K562 (cell line): Measurements from ENCODE around the gene RDH16. TPM values are rescaled to one million over a fixed set of nuclear protein-coding genes. Genes with fewer than 3 reads are reported as not detected.

Experiments
- BHLHE40 ChIP-seq: IDR thresholded peaks from 2 replicates; pipeline ENCODE4 v1.6.1; 2011; ENCODE audit warnings: low read length, improper control_type of control experiment
- BRD4 ChIP-seq: fragments of 200-600 bp; sonication (generic); IDR thresholded peaks from 2 replicates; pipeline ENCODE4 v1.6.1; 2017; ENCODE audit warnings: inconsistent platforms
- EGR1 ChIP-seq: fragments of 450-650 bp; conservative IDR thresholded peaks from 2 replicates; pipeline ENCODE4 v1.6.1; 2017; ENCODE audit warnings: mild to moderate bottlenecking
- HSF4 ChIP-seq: fragments of 250-450 bp; sonication (Bioruptor Pico); IDR thresholded peaks from 2 replicates; pipeline ENCODE4 v2.1.2; 2022; ENCODE audit warnings: mild to moderate bottlenecking, moderate library complexity, borderline replicate concordance
- polyA plus RNA-seq, 8 experiments: library from polyadenylated mRNA; depleted of rRNA in 4 of 8; stranded (reverse) in 5 of 8; unstranded in 3 of 8; fragments of >200 nt; fragmentation: Nextera tagmentation in 2 of 8; fragmentation: Illumina TruSeq in 1 of 8; extraction: Ambion mirVana in 2 of 8; extraction: Trizol in 1 of 8; gene quantifications; 2 replicates each; pipeline versions ENCODE4 v1.2.1 to v1.2.3, GENCODE V29; 2011 to 2014; ENCODE audit warnings: inconsistent platforms in 1 of 8, missing spikeins in 1 of 8
- total RNA-seq, 7 experiments: library from RNA; depleted of rRNA in 6 of 7; stranded (reverse); fragments of >200 nt in 6 of 7; fragmentation: Illumina TruSeq in 2 of 7; extraction: Trizol in 2 of 7; gene quantifications; 2 replicates each; pipeline versions ENCODE4 v1.2.1 to v1.2.3, GENCODE V29; 2011 to 2021; ENCODE audit warnings: low replicate concordance in 1 of 7
- TF ChIP-seq, protein P1 (sequence below): sonication (generic); formaldehyde crosslinking; IDR thresholded peaks from 2 replicates; pipeline ENCODE4 v1.8.1; 2023; ENCODE audit warnings: mild to moderate bottlenecking, missing genetic modification reagents, moderate library complexity
- TF ChIP-seq, protein P2 (sequence below): fragments of 450-650 bp; IDR thresholded peaks from 2 replicates; pipeline ENCODE4 v1.6.1; 2018; ENCODE audit not compliant: partially characterized antibody
- TF ChIP-seq, protein P3 (sequence below): sonication (generic); formaldehyde crosslinking; IDR thresholded peaks from 2 replicates; pipeline ENCODE4 v1.8.0; 2023; ENCODE audit warnings: missing genetic modification reagents, mild to moderate bottlenecking, borderline replicate concordance
- TF ChIP-seq, protein P4 (sequence below): fragments of 250-450 bp; sonication (Bioruptor Pico); IDR thresholded peaks from 2 replicates; pipeline ENCODE4 v1.5.0; 2020; ENCODE audit warnings: mild to moderate bottlenecking, borderline replicate concordance
- TF ChIP-seq, protein P5 (sequence below): fragments of 450-650 bp; IDR thresholded peaks from one replicate; pipeline ENCODE4 v1.6.1; 2018; ENCODE audit warnings: mild to moderate bottlenecking, moderate library complexity; ENCODE audit not compliant: partially characterized antibody

The RDH16 gene
- total and polyA plus RNA-seq, 9 of the 15 experiments (the other 6 are each of a cell fraction or from before 2014, with no cell fraction given): 0.11 to 0.52 (median 0.22) TPM; not detected in 1

DNA sequence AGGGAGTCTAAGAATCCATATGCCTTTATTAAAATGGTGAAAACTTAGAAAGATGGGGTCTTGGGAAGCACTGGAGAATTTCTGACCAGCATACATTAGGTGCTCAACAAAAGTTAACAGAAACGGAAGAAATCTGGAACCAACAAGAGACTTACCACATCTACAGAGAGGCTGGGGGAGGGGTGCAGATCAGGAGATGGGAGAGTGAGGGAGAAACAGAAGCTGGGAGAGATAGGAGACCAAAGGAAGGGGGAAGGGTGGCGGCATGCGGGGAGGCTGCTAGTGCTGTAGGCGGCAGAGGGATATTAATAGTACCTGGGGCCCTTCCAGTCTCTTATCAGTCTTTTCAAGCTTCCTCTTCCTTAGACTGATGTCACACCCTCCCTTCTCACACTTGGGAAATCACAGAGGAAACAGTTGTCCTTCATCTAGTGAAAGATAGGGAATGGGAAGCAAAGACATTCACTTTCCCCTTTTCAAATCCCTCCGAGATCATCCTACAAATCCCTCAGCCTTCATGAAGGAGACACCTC, 30.9 kb upstream of the RDH16 start (continued):
- TF ChIP-seq, protein P1, sequence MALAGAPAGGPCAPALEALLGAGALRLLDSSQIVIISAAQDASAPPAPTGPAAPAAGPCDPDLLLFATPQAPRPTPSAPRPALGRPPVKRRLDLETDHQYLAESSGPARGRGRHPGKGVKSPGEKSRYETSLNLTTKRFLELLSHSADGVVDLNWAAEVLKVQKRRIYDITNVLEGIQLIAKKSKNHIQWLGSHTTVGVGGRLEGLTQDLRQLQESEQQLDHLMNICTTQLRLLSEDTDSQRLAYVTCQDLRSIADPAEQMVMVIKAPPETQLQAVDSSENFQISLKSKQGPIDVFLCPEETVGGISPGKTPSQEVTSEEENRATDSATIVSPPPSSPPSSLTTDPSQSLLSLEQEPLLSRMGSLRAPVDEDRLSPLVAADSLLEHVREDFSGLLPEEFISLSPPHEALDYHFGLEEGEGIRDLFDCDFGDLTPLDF (CRISPR knock-in tag): no peak
- TF ChIP-seq BHLHE40 (peak; percentile 93), HSF4 (CRISPR knock-in tag) (no peak), EGR1 (peak; percentile 96), BRD4 (no peak)
- TF ChIP-seq, protein P2, sequence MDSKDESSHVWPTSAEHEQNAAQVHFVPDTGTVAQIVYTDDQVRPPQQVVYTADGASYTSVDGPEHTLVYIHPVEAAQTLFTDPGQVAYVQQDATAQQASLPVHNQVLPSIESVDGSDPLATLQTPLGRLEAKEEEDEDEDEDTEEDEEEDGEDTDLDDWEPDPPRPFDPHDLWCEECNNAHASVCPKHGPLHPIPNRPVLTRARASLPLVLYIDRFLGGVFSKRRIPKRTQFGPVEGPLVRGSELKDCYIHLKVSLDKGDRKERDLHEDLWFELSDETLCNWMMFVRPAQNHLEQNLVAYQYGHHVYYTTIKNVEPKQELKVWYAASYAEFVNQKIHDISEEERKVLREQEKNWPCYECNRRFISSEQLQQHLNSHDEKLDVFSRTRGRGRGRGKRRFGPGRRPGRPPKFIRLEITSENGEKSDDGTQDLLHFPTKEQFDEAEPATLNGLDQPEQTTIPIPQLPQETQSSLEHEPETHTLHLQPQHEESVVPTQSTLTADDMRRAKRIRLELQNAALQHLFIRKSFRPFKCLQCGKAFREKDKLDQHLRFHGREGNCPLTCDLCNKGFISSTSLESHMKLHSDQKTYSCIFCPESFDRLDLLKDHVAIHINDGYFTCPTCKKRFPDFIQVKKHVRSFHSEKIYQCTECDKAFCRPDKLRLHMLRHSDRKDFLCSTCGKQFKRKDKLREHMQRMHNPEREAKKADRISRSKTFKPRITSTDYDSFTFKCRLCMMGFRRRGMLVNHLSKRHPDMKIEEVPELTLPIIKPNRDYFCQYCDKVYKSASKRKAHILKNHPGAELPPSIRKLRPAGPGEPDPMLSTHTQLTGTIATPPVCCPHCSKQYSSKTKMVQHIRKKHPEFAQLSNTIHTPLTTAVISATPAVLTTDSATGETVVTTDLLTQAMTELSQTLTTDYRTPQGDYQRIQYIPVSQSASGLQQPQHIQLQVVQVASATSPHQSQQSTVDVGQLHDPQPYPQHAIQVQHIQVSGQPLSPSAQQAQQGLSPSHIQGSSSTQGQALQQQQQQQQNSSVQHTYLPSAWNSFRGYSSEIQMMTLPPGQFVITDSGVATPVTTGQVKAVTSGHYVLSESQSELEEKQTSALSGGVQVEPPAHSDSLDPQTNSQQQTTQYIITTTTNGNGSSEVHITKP: peak; percentile 60
- TF ChIP-seq, protein P3, sequence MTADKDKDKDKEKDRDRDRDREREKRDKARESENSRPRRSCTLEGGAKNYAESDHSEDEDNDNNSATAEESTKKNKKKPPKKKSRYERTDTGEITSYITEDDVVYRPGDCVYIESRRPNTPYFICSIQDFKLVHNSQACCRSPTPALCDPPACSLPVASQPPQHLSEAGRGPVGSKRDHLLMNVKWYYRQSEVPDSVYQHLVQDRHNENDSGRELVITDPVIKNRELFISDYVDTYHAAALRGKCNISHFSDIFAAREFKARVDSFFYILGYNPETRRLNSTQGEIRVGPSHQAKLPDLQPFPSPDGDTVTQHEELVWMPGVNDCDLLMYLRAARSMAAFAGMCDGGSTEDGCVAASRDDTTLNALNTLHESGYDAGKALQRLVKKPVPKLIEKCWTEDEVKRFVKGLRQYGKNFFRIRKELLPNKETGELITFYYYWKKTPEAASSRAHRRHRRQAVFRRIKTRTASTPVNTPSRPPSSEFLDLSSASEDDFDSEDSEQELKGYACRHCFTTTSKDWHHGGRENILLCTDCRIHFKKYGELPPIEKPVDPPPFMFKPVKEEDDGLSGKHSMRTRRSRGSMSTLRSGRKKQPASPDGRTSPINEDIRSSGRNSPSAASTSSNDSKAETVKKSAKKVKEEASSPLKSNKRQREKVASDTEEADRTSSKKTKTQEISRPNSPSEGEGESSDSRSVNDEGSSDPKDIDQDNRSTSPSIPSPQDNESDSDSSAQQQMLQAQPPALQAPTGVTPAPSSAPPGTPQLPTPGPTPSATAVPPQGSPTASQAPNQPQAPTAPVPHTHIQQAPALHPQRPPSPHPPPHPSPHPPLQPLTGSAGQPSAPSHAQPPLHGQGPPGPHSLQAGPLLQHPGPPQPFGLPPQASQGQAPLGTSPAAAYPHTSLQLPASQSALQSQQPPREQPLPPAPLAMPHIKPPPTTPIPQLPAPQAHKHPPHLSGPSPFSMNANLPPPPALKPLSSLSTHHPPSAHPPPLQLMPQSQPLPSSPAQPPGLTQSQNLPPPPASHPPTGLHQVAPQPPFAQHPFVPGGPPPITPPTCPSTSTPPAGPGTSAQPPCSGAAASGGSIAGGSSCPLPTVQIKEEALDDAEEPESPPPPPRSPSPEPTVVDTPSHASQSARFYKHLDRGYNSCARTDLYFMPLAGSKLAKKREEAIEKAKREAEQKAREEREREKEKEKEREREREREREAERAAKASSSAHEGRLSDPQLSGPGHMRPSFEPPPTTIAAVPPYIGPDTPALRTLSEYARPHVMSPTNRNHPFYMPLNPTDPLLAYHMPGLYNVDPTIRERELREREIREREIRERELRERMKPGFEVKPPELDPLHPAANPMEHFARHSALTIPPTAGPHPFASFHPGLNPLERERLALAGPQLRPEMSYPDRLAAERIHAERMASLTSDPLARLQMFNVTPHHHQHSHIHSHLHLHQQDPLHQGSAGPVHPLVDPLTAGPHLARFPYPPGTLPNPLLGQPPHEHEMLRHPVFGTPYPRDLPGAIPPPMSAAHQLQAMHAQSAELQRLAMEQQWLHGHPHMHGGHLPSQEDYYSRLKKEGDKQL (CRISPR knock-in tag): no peak
- TF ChIP-seq, protein P4, sequence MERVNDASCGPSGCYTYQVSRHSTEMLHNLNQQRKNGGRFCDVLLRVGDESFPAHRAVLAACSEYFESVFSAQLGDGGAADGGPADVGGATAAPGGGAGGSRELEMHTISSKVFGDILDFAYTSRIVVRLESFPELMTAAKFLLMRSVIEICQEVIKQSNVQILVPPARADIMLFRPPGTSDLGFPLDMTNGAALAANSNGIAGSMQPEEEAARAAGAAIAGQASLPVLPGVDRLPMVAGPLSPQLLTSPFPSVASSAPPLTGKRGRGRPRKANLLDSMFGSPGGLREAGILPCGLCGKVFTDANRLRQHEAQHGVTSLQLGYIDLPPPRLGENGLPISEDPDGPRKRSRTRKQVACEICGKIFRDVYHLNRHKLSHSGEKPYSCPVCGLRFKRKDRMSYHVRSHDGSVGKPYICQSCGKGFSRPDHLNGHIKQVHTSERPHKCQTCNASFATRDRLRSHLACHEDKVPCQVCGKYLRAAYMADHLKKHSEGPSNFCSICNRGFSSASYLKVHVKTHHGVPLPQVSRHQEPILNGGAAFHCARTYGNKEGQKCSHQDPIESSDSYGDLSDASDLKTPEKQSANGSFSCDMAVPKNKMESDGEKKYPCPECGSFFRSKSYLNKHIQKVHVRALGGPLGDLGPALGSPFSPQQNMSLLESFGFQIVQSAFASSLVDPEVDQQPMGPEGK: no peak
- TF ChIP-seq, protein P5, sequence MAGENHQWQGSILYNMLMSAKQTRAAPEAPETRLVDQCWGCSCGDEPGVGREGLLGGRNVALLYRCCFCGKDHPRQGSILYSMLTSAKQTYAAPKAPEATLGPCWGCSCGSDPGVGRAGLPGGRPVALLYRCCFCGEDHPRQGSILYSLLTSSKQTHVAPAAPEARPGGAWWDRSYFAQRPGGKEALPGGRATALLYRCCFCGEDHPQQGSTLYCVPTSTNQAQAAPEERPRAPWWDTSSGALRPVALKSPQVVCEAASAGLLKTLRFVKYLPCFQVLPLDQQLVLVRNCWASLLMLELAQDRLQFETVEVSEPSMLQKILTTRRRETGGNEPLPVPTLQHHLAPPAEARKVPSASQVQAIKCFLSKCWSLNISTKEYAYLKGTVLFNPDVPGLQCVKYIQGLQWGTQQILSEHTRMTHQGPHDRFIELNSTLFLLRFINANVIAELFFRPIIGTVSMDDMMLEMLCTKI: no peak
